Measurements from ENCODE around the gene PFN3. TPM values are rescaled to one million over a fixed set of nuclear protein-coding genes. Genes with fewer than 3 reads are reported as not detected.
A peak's percentile ranks its signal among the peaks of the same experiment; 100 is the strongest.

PFN3 gene
- total and polyA plus RNA-seq, 11 donors, result not detected

DNA sequence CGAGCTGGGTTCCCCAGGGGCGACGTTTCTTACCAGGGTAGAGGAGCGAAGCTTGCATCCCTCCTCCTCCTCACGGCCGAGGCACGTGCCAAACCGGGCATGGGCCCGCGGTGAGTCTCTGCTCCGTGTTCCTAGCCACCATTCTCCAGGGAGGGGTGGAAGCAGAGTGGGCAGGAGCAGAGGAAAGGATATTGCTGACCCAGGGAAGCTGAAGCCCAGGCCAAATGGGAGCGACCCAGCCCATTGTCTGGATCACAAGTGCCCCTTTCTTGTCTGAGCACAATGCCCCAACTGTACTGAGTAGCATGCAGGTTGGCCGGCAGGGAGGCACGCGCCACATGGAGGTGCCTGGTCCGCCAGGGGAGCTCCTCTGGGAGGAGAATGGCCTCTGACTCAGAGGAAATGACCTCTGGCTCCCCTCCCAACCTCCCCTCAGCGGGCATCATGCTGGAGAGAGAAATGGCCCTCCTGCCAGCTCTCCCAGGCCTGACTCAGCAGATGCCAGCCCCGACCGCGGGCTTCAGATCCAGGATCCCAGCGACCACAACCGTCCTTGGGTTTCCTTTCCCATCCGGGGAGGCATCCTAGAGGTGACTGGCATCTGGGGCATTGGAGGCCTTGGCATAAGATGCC lies 47.3 kb upstream of the PFN3 start:
- ATAC-seq (peak; percentile 15 to 68 (median 63)), DNase-seq (peak; percentile 60 to 79 (median 71))
- peaks cover 0 to 3% (median 0%) of the 10 kb centered on the region in 9 donors for H3K36me3 ChIP-seq
- peak overlapping the region in 2 of 12 donors; percentile 4 to 30 for H3K27ac ChIP-seq
- no peaks in the 10 kb centered on the region for H3K9me3 ChIP-seq
- intact Hi-C loops (cut with DNase I), result loop anchor here in 1 of 10 donors (2.0 kb wide), 1 partner anchor 43 kb away; no protein-coding TSS in a partner anchor
- H3K4me1 ChIP-seq, result peaks cover 2 to 38% (median 21%) of the 10 kb centered on the region in 12 donors
- WGBS, 4 donors, result 7 to 13% (median 8%) methylated on average over 14 to 23 of the region's 23 CpGs
- peaks cover 0 to 21% (median 3%) of the 10 kb centered on the region in 9 donors for H3K27me3 ChIP-seq
- TF ChIP-seq, protein P1, sequence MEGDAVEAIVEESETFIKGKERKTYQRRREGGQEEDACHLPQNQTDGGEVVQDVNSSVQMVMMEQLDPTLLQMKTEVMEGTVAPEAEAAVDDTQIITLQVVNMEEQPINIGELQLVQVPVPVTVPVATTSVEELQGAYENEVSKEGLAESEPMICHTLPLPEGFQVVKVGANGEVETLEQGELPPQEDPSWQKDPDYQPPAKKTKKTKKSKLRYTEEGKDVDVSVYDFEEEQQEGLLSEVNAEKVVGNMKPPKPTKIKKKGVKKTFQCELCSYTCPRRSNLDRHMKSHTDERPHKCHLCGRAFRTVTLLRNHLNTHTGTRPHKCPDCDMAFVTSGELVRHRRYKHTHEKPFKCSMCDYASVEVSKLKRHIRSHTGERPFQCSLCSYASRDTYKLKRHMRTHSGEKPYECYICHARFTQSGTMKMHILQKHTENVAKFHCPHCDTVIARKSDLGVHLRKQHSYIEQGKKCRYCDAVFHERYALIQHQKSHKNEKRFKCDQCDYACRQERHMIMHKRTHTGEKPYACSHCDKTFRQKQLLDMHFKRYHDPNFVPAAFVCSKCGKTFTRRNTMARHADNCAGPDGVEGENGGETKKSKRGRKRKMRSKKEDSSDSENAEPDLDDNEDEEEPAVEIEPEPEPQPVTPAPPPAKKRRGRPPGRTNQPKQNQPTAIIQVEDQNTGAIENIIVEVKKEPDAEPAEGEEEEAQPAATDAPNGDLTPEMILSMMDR (IDR thresholded peaks at IDR 0.05), result peak in 1 of 12 donors; percentile 7
- no peak for TF ChIP-seq POLR2A (IDR thresholded peaks at IDR 0.05)
- H3K4me3 ChIP-seq, result peak overlapping the region in 8 of 12 donors; percentile 53 to 78 (median 62)

DNA sequence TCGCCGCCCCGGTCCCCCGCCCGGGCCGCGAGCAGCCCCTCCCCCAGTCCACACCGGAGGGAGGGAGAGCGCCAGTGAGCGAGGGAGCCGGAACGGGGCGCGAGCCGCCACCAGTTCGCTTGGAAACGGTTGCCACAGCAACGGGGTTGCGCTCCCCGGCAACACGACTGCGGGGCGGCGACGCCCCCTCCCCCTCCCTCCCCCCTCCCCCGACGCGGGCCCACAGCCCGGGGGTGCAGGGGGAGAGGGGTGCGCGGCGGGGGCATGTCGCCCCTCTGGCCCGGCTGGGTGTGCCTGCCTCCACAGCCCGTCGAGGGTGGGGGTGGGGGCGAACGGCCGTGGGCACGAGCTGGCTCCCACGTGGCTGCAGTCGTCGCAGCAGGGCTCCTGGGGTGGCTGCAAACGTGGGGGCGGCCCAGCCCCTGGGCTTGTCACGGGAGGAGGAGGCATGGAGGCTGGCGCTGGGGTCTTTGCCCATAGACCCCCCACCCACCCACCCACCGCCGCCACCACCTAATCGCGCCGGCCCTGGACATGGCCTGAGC lies 46.7 kb upstream of the PFN3 start:
- ATAC-seq, result peak in 2 of 4 donors; percentile 4 to 13
- Histone ChIP-seq H3K27ac (peak overlapping the region in 2 of 12 donors; percentile 4 to 60), H3K9me3 (no peaks in the 10 kb centered on the region), H3K4me1 (peaks cover 2 to 38% (median 21%) of the 10 kb centered on the region in 12 donors), H3K27me3 (peaks cover 0 to 19% (median 3%) of the 10 kb centered on the region in 9 donors), H3K36me3 (peaks cover 0 to 9% (median under 1%) of the 10 kb centered on the region in 9 donors), H3K4me3 (peak overlapping the region; percentile 53 to 78 (median 62))
- peak in 1 of 5 donors; percentile 65 for DNase-seq
- intact Hi-C loops (cut with DNase I), result loop anchor here in 1 of 10 donors (2.0 kb wide), 1 partner anchor 42 kb away; no protein-coding TSS in a partner anchor
- 1 to 3% (median 2%) methylated on average over 8 to 51 of the region's 52 CpGs for WGBS, 4 donors
- TF ChIP-seq, protein P1 (IDR thresholded peaks at IDR 0.05), result no peak
- no peak for TF ChIP-seq POLR2A (IDR thresholded peaks at IDR 0.05)

DNA sequence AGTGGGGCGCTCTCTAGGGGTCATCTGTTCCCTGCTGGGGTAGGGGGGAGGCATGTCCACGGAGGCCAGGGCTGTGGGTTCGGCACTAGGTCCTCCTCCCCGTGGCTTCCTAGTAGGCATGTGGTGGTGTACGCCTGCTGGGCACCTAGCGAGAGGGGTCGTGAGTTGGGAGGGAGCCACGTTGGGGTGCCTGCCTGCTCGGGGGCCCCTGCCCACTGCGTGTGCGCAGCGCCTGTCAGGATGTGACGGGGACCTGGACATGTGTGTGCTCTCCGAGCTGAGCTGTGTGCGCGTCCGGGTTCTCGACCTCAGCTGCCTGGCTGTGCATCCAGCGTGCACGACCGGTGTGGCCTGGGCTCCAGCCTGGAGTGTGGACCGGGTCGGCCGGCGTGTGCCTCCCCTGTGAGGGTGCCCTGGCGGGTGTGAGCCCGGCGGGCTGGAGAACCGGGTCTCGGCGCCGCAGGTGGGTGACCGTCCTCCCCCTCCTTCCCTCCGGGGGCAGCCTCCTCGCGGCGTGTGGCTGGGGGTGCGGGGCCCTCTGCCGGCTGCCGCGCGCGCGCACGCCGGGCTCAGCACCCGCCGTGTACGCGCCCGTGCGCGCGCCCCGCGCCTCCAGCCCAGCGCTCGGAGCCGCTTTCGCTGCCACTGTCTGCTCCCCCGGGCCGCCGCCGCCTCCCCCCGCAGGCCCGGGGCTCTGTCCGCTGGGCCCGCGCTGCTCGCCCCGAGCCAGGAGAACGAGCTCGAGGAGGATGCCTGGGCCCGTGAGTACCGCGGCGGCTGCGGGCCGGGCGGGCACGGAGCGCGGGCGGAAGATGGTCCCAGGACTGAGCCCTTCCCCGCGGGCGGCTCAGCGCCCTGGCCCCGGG lies 46.0 kb upstream of the PFN3 start, which contains the start of gene PRR7:
Gene PRR7 (plus strand): TSS at position 615 of the 866 bp plus-strand sequence. CDS start 8,254 bp downstream, outside the sequence.
- 0 to 2% (median 1%) methylated on average over 20 to 89 of the region's 89 CpGs for WGBS, 4 donors
- H3K36me3 ChIP-seq, result peaks cover 0 to 16% (median 5%) of the 10 kb centered on the region in 9 donors
- peak within 1 kb of the TSS; percentile 53 to 78 (median 62) for H3K4me3 ChIP-seq
- TF ChIP-seq POLR2A (IDR thresholded peaks at IDR 0.05), result no peak
- TF ChIP-seq, protein P1 (IDR thresholded peaks at IDR 0.05), result peak in 4 of 12 donors; percentile 8 to 21 (median 16)
- H3K9me3 ChIP-seq, result no peaks in the 10 kb centered on the region
- DNase-seq (peak in 4 of 5 donors; percentile 63 to 77 (median 71)), ATAC-seq (peak in 3 of 4 donors; percentile 57 to 72 (median 69))
- intact Hi-C loops (cut with DNase I), result loop anchor here in 1 of 10 donors (2.0 kb wide), 1 partner anchor 42 kb away; no protein-coding TSS in a partner anchor
- H3K4me1 ChIP-seq, result peaks cover 2 to 38% (median 21%) of the 10 kb centered on the region in 12 donors
- peak within 1 kb of the TSS in 3 of 12 donors; percentile 4 to 60 (median 30) for H3K27ac ChIP-seq
- H3K27me3 ChIP-seq, result peaks cover 0 to 19% (median 3%) of the 10 kb centered on the region in 9 donors
